ENCODE measurements around the gene SLC16A11.

GRCh38 chr17:7011415-7011814, 32.5 kb downstream of the SLC16A11 start:
- TF ChIP-seq CTCF (IDR thresholded peaks at IDR 0.05; ENCODE audit: poor library complexity, severe bottlenecking) (no peak), SMC3 (conservative IDR thresholded peaks at IDR 0.05; ENCODE audit: poor library complexity) (no peak), POLR2AphosphoS5 (IDR thresholded peaks at IDR 0.05) (no peak), TAF1 (IDR thresholded peaks at IDR 0.05; ENCODE audit: low read depth) (no peak), MXI1 (conservative IDR thresholded peaks at IDR 0.05; ENCODE audit: poor library complexity, severe bottlenecking) (no peak), REST (IDR thresholded peaks at IDR 0.05; ENCODE audit: borderline replicate concordance) (no peak), EZH2 (IDR thresholded peaks at IDR 0.05; ENCODE audit: borderline replicate concordance, insufficient read depth, low read length, poor library complexity, severe bottlenecking) (no peak)
